ENCODE measurements around the gene COX7B.
"Not testable (repeated sequence)": the region's sequence is repeated elsewhere in the genome, so short reads cannot be mapped to it uniquely, and the experiment has no call there.

COX7B gene

GRCh38 chrX:77917294-77917933, 18.1 kb downstream of the COX7B start:
- Histone ChIP-seq H3K79me2 (ENCODE audit: control insufficient read depth, insufficient read depth, low read length, unreplicated experiment) (no peaks in the 10 kb centered on the region), H3K27ac (ENCODE audit: low read depth, low read length) (no peak overlapping the region)

GRCh38 chrX:77918568-77918967, 19.3 kb downstream of the COX7B start:
- Histone ChIP-seq H3K27ac (ENCODE audit: low read depth, low read length) (no peak overlapping the region), H3K79me2 (ENCODE audit: control insufficient read depth, insufficient read depth, low read length, unreplicated experiment) (no peaks in the 10 kb centered on the region), H3K4me3 (ENCODE audit: low read depth, low read length) (no peak overlapping the region), H3K36me3 (ENCODE audit: insufficient read depth, low read length) (no peaks in the 10 kb centered on the region), H2AFZ (ENCODE audit: low read length, unreplicated experiment) (no peak overlapping the region), H3K4me1 (ENCODE audit: control insufficient read depth, insufficient read depth, low read length, unreplicated experiment) (no peaks in the 10 kb centered on the region), H3K27me3 (ENCODE audit: insufficient read depth, low read length) (no peaks in the 10 kb centered on the region)

More at GRCh38 chrX:77917294-77917933, 18.1 kb downstream of the COX7B start:
- peaks cover 6% of the 10 kb centered on the region for H3K4me1 ChIP-seq (ENCODE audit: control insufficient read depth, insufficient read depth, low read length, unreplicated experiment)
- no peak overlapping the region for H3K4me3 ChIP-seq (ENCODE audit: low read depth, low read length)
- H2AFZ ChIP-seq (ENCODE audit: low read length, unreplicated experiment), result no peak overlapping the region
- H3K36me3 ChIP-seq (ENCODE audit: insufficient read depth, low read length), result no peaks in the 10 kb centered on the region
- H3K27me3 ChIP-seq (ENCODE audit: insufficient read depth, low read length), result no peaks in the 10 kb centered on the region

DNA sequence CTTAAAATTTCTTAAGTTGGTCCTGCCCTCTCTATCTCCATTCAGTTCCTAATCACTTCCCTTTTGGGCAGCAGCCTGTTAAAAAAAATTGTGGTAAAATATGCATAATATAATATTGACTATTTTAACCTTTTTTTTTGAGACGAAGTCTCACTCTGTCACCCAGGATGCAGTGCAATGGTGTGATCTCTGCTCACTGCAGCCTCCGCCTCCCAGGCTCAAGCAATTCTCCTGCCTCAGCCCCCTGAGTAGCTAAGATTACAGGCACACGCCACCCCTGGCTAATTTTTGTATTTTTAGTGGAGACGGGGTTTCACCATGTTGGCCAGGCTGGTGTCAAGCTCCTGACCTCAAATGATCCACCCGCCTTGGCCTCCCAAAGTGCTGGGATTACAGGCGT, 20.1 kb downstream of the COX7B start:
- not testable (repeated sequence) for H3K79me2 ChIP-seq (ENCODE audit: control insufficient read depth, insufficient read depth, low read length, unreplicated experiment); H3K36me3 ChIP-seq (ENCODE audit: insufficient read depth, low read length); H3K27me3 ChIP-seq (ENCODE audit: insufficient read depth, low read length); H3K27ac ChIP-seq (ENCODE audit: low read depth, low read length); H3K4me3 ChIP-seq (ENCODE audit: low read depth, low read length); H2AFZ ChIP-seq (ENCODE audit: low read length, unreplicated experiment); H3K4me1 ChIP-seq (ENCODE audit: control insufficient read depth, insufficient read depth, low read length, unreplicated experiment)

GRCh38 chrX:77922787-77923186, 23.5 kb downstream of the COX7B start:
- H3K4me1 ChIP-seq (ENCODE audit: control insufficient read depth, insufficient read depth, low read length, unreplicated experiment), result no peaks in the 10 kb centered on the region
- no peak overlapping the region for H3K27ac ChIP-seq (ENCODE audit: low read depth, low read length)
- H3K36me3 ChIP-seq (ENCODE audit: insufficient read depth, low read length), result no peaks in the 10 kb centered on the region
- no peak overlapping the region for H3K4me3 ChIP-seq (ENCODE audit: low read depth, low read length)
- H3K79me2 ChIP-seq (ENCODE audit: control insufficient read depth, insufficient read depth, low read length, unreplicated experiment), result no peaks in the 10 kb centered on the region
- H3K27me3 ChIP-seq (ENCODE audit: insufficient read depth, low read length), result no peaks in the 10 kb centered on the region
- no peak overlapping the region for H2AFZ ChIP-seq (ENCODE audit: low read length, unreplicated experiment)

DNA sequence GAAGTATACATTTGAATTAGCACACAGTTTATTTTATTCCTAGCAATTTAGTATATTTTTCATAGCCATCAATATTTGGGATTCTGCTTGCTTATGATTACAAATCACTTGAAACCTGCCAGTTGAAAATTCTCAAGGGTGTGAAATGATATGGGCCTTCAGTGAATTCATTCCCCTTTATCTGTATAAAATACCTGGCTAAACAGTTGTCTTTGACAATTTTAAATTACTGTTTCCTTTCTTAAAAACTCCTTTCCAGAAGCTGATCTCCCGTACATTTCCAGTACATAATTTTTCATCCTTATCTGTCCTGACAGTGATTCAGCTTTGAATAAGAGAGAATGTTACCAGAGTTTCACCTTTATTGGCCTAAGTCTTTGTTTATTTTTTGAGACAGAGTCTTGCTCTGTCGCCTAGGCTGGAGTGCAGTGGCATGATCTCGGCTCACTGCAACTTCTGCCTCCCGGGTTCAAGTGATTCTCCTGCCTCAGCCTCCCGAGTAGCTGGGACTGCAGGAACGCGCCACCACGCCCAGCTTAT, 25.1 kb downstream of the COX7B start:
- Histone ChIP-seq H3K4me3 (ENCODE audit: low read depth, low read length) (no peak overlapping the region), H3K36me3 (ENCODE audit: insufficient read depth, low read length) (no peaks in the 10 kb centered on the region), H2AFZ (ENCODE audit: low read length, unreplicated experiment) (no peak overlapping the region), H3K27ac (ENCODE audit: low read depth, low read length) (no peak overlapping the region), H3K79me2 (ENCODE audit: control insufficient read depth, insufficient read depth, low read length, unreplicated experiment) (no peaks in the 10 kb centered on the region), H3K4me1 (ENCODE audit: control insufficient read depth, insufficient read depth, low read length, unreplicated experiment) (no peaks in the 10 kb centered on the region), H3K27me3 (ENCODE audit: insufficient read depth, low read length) (no peaks in the 10 kb centered on the region)

- Histone ChIP-seq H3K4me3 (ENCODE audit: low read depth, low read length) (peak overlapping the region; percentile 65), H3K79me2 (ENCODE audit: control insufficient read depth, insufficient read depth, low read length, unreplicated experiment) (no peaks in the 10 kb centered on the region), H2AFZ (ENCODE audit: low read length, unreplicated experiment) (no peak overlapping the region), H3K36me3 (ENCODE audit: insufficient read depth, low read length) (no peaks in the 10 kb centered on the region), H3K27ac (ENCODE audit: low read depth, low read length) (no peak overlapping the region), H3K27me3 (ENCODE audit: insufficient read depth, low read length) (no peaks in the 10 kb centered on the region), H3K4me1 (ENCODE audit: control insufficient read depth, insufficient read depth, low read length, unreplicated experiment) (no peaks in the 10 kb centered on the region)
Observed at GRCh38 chrX:77925764-77926163, 26.5 kb downstream of the COX7B start.

GRCh38 chrX:77930581-77930980, 31.3 kb downstream of the COX7B start:
- Histone ChIP-seq H3K36me3 (ENCODE audit: insufficient read depth, low read length) (no peaks in the 10 kb centered on the region), H3K79me2 (ENCODE audit: control insufficient read depth, insufficient read depth, low read length, unreplicated experiment) (no peaks in the 10 kb centered on the region), H3K27ac (ENCODE audit: low read depth, low read length) (no peak overlapping the region), H3K4me3 (ENCODE audit: low read depth, low read length) (no peak overlapping the region), H3K4me1 (ENCODE audit: control insufficient read depth, insufficient read depth, low read length, unreplicated experiment) (no peaks in the 10 kb centered on the region), H2AFZ (ENCODE audit: low read length, unreplicated experiment) (no peak overlapping the region), H3K27me3 (ENCODE audit: insufficient read depth, low read length) (no peaks in the 10 kb centered on the region)

- Histone ChIP-seq H3K27me3 (ENCODE audit: insufficient read depth, low read length) (no peaks in the 10 kb centered on the region), H3K36me3 (ENCODE audit: insufficient read depth, low read length) (no peaks in the 10 kb centered on the region), H2AFZ (ENCODE audit: low read length, unreplicated experiment) (no peak overlapping the region), H3K79me2 (ENCODE audit: control insufficient read depth, insufficient read depth, low read length, unreplicated experiment) (no peaks in the 10 kb centered on the region), H3K27ac (ENCODE audit: low read depth, low read length) (no peak overlapping the region), H3K4me3 (ENCODE audit: low read depth, low read length) (no peak overlapping the region), H3K4me1 (ENCODE audit: control insufficient read depth, insufficient read depth, low read length, unreplicated experiment) (peaks cover 15% of the 10 kb centered on the region)
Observed at GRCh38 chrX:77935886-77936285, 36.6 kb downstream of the COX7B start.

GRCh38 chrX:77936299-77936698, 37.0 kb downstream of the COX7B start:
- H3K79me2 ChIP-seq (ENCODE audit: control insufficient read depth, insufficient read depth, low read length, unreplicated experiment), result no peaks in the 10 kb centered on the region
- H2AFZ ChIP-seq (ENCODE audit: low read length, unreplicated experiment), result no peak overlapping the region
- 0 out of 2 replicates have a peak overlapping the region, but pooled peaks have one; percentile 70 for H3K27ac ChIP-seq (ENCODE audit: low read depth, low read length)
- H3K4me3 ChIP-seq (ENCODE audit: low read depth, low read length), result no peak overlapping the region
- peaks cover 15% of the 10 kb centered on the region for H3K4me1 ChIP-seq (ENCODE audit: control insufficient read depth, insufficient read depth, low read length, unreplicated experiment)
- H3K36me3 ChIP-seq (ENCODE audit: insufficient read depth, low read length), result no peaks in the 10 kb centered on the region
- no peaks in the 10 kb centered on the region for H3K27me3 ChIP-seq (ENCODE audit: insufficient read depth, low read length)

DNA sequence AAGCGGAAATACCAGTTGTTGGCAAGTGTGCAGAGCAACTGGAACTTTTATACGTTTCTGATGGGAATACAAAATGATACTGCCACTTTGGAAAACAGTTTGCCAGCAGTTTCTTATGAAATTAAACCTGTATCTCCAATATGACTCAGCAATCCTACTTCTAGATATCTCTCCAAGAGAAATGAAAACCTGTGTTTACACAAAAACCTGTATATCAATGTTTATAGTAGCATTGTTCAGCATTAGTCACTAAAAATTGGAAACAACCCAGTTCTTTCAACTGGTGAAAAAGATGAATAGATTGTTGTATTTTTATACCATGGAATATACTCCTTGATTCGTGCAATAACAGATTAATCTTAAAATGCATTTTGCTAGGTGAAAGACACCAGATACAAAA, 38.0 kb downstream of the COX7B start:
- Histone ChIP-seq H3K4me1 (ENCODE audit: control insufficient read depth, insufficient read depth, low read length, unreplicated experiment) (peaks cover 15% of the 10 kb centered on the region), H3K27ac (ENCODE audit: low read depth, low read length) (peak overlapping the region; percentile 70), H3K36me3 (ENCODE audit: insufficient read depth, low read length) (no peaks in the 10 kb centered on the region), H2AFZ (ENCODE audit: low read length, unreplicated experiment) (no peak overlapping the region), H3K4me3 (ENCODE audit: low read depth, low read length) (no peak overlapping the region), H3K79me2 (ENCODE audit: control insufficient read depth, insufficient read depth, low read length, unreplicated experiment) (no peaks in the 10 kb centered on the region), H3K27me3 (ENCODE audit: insufficient read depth, low read length) (no peaks in the 10 kb centered on the region)

- peaks cover 15% of the 10 kb centered on the region for H3K4me1 ChIP-seq (ENCODE audit: control insufficient read depth, insufficient read depth, low read length, unreplicated experiment)
- H3K27ac ChIP-seq (ENCODE audit: low read depth, low read length), result no peak overlapping the region
- H3K27me3 ChIP-seq (ENCODE audit: insufficient read depth, low read length), result no peaks in the 10 kb centered on the region
- no peak overlapping the region for H3K4me3 ChIP-seq (ENCODE audit: low read depth, low read length)
- no peak overlapping the region for H2AFZ ChIP-seq (ENCODE audit: low read length, unreplicated experiment)
- no peaks in the 10 kb centered on the region for H3K36me3 ChIP-seq (ENCODE audit: insufficient read depth, low read length)
- no peaks in the 10 kb centered on the region for H3K79me2 ChIP-seq (ENCODE audit: control insufficient read depth, insufficient read depth, low read length, unreplicated experiment)
Observed at GRCh38 chrX:77938083-77938680, 38.9 kb downstream of the COX7B start.

All from ACC112 (cell line).